B cell (primary cell): ENCODE results near the gene HTT-AS.

ENCODE experiments used
- EZH2 ChIP-seq: IDR thresholded peaks from 2 replicates; pipeline ENCODE4 v1.6.1; 2012; ENCODE audit warnings: borderline replicate concordance, low read depth, mild to moderate bottlenecking, moderate library complexity, low read length; ENCODE audit not compliant: insufficient read depth, poor library complexity, severe bottlenecking
- TF ChIP-seq, protein P1 (sequence below): fragments of 200-600 bp; IDR thresholded peaks from one replicate; pipeline ENCODE4 v1.8.0; 2022; ENCODE audit warnings: antibody characterized with exemption, mild to moderate bottlenecking

DNA sequence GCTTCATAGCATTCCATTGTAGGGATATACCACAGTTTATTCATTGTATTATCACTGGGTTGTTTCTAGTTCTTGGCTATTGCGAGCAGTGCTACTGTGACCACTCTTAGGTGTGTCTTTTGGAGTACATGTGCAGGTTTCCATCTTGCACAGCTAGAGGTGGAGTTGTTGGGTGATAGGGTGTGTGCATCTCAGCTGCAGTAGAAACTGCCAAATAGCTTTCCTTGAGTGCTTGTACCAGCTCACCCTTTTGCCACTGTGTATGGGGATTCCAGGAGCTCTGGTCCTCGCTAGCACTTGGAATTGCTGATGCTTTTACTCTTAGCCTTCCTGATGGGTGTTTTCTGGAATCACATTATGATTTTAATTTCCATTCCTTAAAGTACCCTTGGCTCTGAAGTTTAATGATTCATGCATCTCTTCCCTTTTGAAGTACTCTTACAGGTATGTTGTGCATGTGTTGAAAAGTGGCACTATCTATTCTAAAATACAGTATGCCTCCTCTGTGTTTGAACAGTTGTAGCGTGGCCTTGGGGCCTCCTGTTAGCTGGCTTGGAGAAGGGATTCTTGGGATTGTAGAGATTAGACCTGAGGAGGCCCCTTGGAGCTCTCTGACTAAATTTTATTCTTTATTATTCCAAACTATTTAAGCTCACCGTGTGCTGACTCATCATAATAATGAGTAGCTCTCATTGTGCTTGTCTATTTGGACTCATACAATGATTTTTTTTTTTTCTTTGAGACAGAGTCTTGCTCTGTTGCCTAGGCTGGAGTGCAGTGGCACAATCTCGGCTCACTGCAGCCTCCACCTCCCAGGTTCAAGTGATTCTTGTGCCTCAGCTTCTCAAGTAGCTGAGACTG lies 38.5 kb upstream of the HTT-AS start:
- TF ChIP-seq, protein P1, sequence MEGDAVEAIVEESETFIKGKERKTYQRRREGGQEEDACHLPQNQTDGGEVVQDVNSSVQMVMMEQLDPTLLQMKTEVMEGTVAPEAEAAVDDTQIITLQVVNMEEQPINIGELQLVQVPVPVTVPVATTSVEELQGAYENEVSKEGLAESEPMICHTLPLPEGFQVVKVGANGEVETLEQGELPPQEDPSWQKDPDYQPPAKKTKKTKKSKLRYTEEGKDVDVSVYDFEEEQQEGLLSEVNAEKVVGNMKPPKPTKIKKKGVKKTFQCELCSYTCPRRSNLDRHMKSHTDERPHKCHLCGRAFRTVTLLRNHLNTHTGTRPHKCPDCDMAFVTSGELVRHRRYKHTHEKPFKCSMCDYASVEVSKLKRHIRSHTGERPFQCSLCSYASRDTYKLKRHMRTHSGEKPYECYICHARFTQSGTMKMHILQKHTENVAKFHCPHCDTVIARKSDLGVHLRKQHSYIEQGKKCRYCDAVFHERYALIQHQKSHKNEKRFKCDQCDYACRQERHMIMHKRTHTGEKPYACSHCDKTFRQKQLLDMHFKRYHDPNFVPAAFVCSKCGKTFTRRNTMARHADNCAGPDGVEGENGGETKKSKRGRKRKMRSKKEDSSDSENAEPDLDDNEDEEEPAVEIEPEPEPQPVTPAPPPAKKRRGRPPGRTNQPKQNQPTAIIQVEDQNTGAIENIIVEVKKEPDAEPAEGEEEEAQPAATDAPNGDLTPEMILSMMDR: no peak
- no peak for TF ChIP-seq EZH2
